Measurements from ENCODE around the gene ALOX5. TPM values are rescaled to one million over a fixed set of nuclear protein-coding genes. Genes with fewer than 3 reads are reported as not detected.

The ALOX5 gene
- total RNA-seq, 1 experiment from 2014 or later: 0.11 TPM

DNA sequence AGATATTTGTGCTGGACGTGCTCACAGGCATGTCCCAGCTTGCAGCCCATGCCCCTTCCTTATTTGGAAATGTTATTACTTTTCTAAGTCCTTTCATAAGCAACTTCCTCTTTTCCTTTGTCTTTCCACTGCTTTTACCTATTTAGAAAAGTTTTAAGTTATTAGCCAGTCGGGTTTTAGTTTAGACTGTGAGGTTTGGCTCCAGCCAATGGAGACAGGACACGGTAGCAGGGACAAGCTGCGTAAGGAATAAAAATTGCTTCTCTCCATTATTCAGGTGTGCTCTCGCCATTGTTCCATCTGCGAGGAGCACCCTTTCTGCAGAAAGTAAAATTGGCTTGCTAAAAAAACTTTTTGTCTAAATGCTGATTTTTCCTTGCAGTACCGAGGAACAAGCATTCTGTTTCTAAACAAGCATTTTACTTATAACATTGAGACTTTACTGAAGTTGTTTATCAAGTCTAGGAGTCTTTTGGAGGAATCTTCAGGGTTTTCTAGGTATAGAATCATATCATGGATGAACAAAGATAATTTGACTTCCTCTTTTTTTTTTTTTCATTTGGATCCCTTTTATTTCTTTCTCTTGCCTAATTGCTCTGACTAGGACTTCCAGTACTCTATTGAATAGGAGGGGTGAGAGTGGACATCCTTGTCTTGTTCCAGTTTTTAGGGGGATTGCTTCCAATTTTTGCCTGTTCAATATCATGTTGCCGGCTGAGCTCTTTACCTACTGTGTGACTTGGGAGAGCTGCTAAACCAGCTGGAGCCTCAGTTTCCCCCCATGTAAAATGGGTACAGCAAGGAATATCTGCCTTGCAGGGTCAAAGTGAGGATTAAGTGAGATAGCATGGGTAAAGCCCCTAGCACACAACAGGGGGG, 63.8 kb downstream of the ALOX5 start:
- no peak for ATAC-seq
- DNase-seq: no peak
- intact Hi-C loops (cut with micrococcal nuclease): no loop called here

DNA sequence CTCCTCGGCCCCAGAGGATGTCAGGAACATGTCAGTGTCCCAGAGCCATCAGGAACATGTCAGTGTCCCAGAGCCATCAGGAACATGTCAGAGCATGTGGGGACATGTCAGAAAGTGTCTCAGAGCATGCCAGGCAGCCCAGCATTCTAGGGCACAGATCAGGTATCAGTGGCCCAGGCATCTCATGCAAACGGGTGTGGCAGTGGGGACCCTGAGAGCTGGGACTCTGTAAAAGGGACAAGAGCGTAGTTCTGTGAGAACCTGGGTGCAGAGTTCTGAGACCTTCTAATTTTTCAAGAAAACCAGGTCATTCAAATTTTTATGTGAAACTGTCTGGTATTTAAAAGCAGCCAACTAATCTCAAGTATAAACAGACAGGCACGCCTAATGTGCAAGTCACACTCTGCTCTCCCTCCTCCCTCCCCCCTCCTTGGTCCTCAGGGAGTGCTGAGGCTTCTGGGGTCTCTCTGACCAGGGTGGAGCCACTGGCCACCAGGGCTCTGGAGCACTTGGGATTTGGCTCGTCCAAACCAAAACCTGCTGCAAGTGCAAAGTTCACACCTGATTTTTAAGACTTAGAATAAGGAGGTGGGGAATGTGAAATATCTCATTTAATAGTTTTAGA, 64.6 kb downstream of the ALOX5 start:
- DNase-seq (no peak), ATAC-seq (no peak)
- intact Hi-C loops (cut with micrococcal nuclease): no loop called here
- no TSS peak for BruUV-seq (replicated peaks)
- no peaks in the 10 kb centered on the region for H4K20me1 ChIP-seq (ENCODE audit: low read length)
- H3K9me2 ChIP-seq (replicated peaks; ENCODE audit: low read length): no peaks in the 10 kb centered on the region
- H3K9ac ChIP-seq (ENCODE audit: low read length): no peak overlapping the region
- ChIA-PET CTCF (no interaction called here), POLR2A (ENCODE audit: unreplicated experiment) (no interaction called here)
- no peaks in the 10 kb centered on the region for H3K27me3 ChIP-seq (ENCODE audit: low read length)
- H3F3A ChIP-seq (ENCODE audit: low read length, unreplicated experiment): no peaks in the 10 kb centered on the region
- H3K79me2 ChIP-seq (ENCODE audit: low read length): no peaks in the 10 kb centered on the region
- no peak overlapping the region for H2AFZ ChIP-seq (ENCODE audit: low read length)
- no peak overlapping the region for H3K4me3 ChIP-seq (ENCODE audit: low read length)
- H3K9me3 ChIP-seq (ENCODE audit: low read length): no peaks in the 10 kb centered on the region
- no peaks in the 10 kb centered on the region for H3K36me3 ChIP-seq (ENCODE audit: low read depth, low read length)
- H3K27ac ChIP-seq (ENCODE audit: low read length): no peak overlapping the region
- TF ChIP-seq EZH2 (IDR thresholded peaks at IDR 0.05; ENCODE audit: low read length, unreplicated experiment) (no peak), EZH2phosphoT487 (IDR thresholded peaks at IDR 0.05; ENCODE audit: borderline replicate concordance, low read length) (no peak)
- TF ChIP-seq, protein P1, sequence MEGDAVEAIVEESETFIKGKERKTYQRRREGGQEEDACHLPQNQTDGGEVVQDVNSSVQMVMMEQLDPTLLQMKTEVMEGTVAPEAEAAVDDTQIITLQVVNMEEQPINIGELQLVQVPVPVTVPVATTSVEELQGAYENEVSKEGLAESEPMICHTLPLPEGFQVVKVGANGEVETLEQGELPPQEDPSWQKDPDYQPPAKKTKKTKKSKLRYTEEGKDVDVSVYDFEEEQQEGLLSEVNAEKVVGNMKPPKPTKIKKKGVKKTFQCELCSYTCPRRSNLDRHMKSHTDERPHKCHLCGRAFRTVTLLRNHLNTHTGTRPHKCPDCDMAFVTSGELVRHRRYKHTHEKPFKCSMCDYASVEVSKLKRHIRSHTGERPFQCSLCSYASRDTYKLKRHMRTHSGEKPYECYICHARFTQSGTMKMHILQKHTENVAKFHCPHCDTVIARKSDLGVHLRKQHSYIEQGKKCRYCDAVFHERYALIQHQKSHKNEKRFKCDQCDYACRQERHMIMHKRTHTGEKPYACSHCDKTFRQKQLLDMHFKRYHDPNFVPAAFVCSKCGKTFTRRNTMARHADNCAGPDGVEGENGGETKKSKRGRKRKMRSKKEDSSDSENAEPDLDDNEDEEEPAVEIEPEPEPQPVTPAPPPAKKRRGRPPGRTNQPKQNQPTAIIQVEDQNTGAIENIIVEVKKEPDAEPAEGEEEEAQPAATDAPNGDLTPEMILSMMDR (conservative IDR thresholded peaks at IDR 0.05; ENCODE audit: low read depth, low read length): no peak
- H3K4me1 ChIP-seq (ENCODE audit: insufficient read depth, low read length): no peaks in the 10 kb centered on the region
- H3K4me2 ChIP-seq (ENCODE audit: low read length): no peak overlapping the region

More for the DNA sequence above, 63.8 kb downstream of the ALOX5 start:
- no peaks in the 10 kb centered on the region for H3K4me1 ChIP-seq (ENCODE audit: insufficient read depth, low read length)
- no peaks in the 10 kb centered on the region for H3K9me2 ChIP-seq (replicated peaks; ENCODE audit: low read length)
- no peak overlapping the region for H3K4me3 ChIP-seq (ENCODE audit: low read length)
- H4K20me1 ChIP-seq (ENCODE audit: low read length): no peaks in the 10 kb centered on the region
- BruUV-seq (replicated peaks): no TSS peak
- no peaks in the 10 kb centered on the region for H3K27me3 ChIP-seq (ENCODE audit: low read length)
- H3K9ac ChIP-seq (ENCODE audit: low read length): no peak overlapping the region
- no peaks in the 10 kb centered on the region for H3K9me3 ChIP-seq (ENCODE audit: low read length)
- no peaks in the 10 kb centered on the region for H3F3A ChIP-seq (ENCODE audit: low read length, unreplicated experiment)
- TF ChIP-seq EZH2 (IDR thresholded peaks at IDR 0.05; ENCODE audit: low read length, unreplicated experiment) (no peak), EZH2phosphoT487 (IDR thresholded peaks at IDR 0.05; ENCODE audit: borderline replicate concordance, low read length) (no peak)
- TF ChIP-seq, protein P1 (conservative IDR thresholded peaks at IDR 0.05; ENCODE audit: low read depth, low read length): no peak
- no peaks in the 10 kb centered on the region for H3K79me2 ChIP-seq (ENCODE audit: low read length)
- POLR2A ChIA-PET (ENCODE audit: unreplicated experiment): no interaction called here
- no peak overlapping the region for H3K4me2 ChIP-seq (ENCODE audit: low read length)
- H3K36me3 ChIP-seq (ENCODE audit: low read depth, low read length): no peaks in the 10 kb centered on the region
- no peak overlapping the region for H2AFZ ChIP-seq (ENCODE audit: low read length)
- H3K27ac ChIP-seq (ENCODE audit: low read length): no peak overlapping the region
- CTCF ChIA-PET: no interaction called here

DNA sequence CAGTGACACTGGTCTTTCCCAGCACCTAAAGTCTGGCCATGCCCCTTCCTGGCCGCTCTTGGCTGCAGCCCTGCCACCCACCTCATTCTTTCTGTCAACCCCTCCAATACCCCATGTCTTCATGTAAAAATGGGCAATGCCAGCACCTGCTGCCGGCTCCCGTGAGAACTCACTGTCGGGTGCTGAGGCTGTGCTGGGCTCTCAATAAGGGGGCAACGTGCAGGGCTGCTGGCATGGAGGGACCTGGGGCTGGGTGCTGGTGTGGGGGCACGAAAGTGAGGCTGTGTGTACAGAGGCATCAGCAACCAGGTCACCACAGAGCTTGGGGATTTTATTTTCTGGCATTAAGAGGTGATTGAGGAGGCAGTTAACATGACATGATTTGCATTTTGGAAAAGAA, 65.3 kb downstream of the ALOX5 start:
- no TSS peak for BruUV-seq (replicated peaks)
- DNase-seq (no peak), ATAC-seq (no peak)
- Histone ChIP-seq H3K4me1 (ENCODE audit: insufficient read depth, low read length) (no peaks in the 10 kb centered on the region), H3K36me3 (ENCODE audit: low read depth, low read length) (no peaks in the 10 kb centered on the region), H3K9me2 (replicated peaks; ENCODE audit: low read length) (no peaks in the 10 kb centered on the region), H3K9me3 (ENCODE audit: low read length) (no peaks in the 10 kb centered on the region), H3K79me2 (ENCODE audit: low read length) (no peaks in the 10 kb centered on the region), H3K27ac (ENCODE audit: low read length) (no peak overlapping the region), H4K20me1 (ENCODE audit: low read length) (no peaks in the 10 kb centered on the region), H3K9ac (ENCODE audit: low read length) (no peak overlapping the region), H2AFZ (ENCODE audit: low read length) (no peak overlapping the region), H3K27me3 (ENCODE audit: low read length) (no peaks in the 10 kb centered on the region), H3F3A (ENCODE audit: low read length, unreplicated experiment) (no peaks in the 10 kb centered on the region), H3K4me2 (ENCODE audit: low read length) (no peak overlapping the region), H3K4me3 (ENCODE audit: low read length) (no peak overlapping the region)
- ChIA-PET CTCF (no interaction called here), POLR2A (ENCODE audit: unreplicated experiment) (interaction anchor here (0.6 kb wide), 1 partner anchor 70 kb away, joined by 3 read pairs; no protein-coding TSS in a partner anchor)
- intact Hi-C loops (cut with micrococcal nuclease): no loop called here
- no peak for TF ChIP-seq EZH2phosphoT487 (IDR thresholded peaks at IDR 0.05; ENCODE audit: borderline replicate concordance, low read length)
- no peak for TF ChIP-seq EZH2 (IDR thresholded peaks at IDR 0.05; ENCODE audit: low read length, unreplicated experiment)
